Stimulated activated CD4-positive, alpha-beta T cell treated with anti-CD3 and anti-CD28 coated beads, Interleukin-12 subunit alpha, Interleukin-12 subunit beta, amount 100 ng/mL, for 48 hours (primary cell): ENCODE results near the gene DUSP6.
"Not testable (repeated sequence)": the region's sequence is repeated elsewhere in the genome, so short reads cannot be mapped to it uniquely, and the experiment has no call there.

Source experiments
- DNase-seq, 3 donors: peaks; one replicate each; pipeline ENCODE4 v3.0.0-alpha.2; 2020; ENCODE audit warnings: low read depth in 2 of 3, low spot score in 1 of 3

DUSP6 gene

DNA sequence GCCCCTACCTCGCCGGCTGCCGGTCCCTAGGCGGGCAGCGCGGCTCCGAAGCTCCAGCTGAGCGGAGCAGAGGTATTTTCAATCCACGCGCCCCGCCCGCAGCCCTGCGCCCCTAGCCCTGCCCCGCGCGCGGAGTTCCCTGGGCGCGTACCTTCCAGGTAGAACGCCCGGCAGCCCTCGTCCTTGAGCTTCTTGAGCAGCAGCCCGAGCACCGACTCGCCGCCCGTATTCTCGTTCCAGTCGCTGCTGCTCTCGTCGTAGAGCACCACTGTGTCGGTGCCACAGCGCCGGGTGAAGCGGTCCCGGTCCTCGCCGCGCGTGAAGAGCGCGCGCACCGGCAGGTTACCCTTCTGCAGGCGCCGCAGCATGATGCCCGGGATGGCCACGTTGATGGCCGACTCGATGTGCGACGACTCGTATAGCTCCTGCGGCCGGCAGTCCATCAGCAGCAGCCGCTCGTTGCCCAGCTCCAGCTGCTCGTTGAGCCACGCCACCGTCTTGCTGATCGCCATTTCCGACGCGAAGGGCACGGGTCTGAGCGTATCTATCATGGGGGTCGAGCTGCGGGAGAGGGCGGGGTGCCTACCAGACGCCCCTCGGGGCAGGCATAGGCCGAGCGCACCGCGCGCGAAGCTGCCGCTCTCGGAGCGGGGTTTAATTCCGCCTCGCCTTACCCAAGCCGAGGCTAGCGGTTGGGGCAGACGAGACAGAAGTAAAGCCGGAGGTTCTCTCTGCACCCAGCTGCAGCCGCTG lies 636 bp downstream of the DUSP6 start:
- DNase-seq: peak in 1 of 3 donors; percentile 26

- DNase-seq: no peak
Observed at GRCh38 chr12:89350630-89351488, 1.4 kb downstream of the DUSP6 start.

- no peak for DNase-seq
Observed at GRCh38 chr12:89350260-89350629, 2.1 kb downstream of the DUSP6 start.

- DNase-seq: no peak
Observed at GRCh38 chr12:89349814-89350213, 2.5 kb downstream of the DUSP6 start.

DNA sequence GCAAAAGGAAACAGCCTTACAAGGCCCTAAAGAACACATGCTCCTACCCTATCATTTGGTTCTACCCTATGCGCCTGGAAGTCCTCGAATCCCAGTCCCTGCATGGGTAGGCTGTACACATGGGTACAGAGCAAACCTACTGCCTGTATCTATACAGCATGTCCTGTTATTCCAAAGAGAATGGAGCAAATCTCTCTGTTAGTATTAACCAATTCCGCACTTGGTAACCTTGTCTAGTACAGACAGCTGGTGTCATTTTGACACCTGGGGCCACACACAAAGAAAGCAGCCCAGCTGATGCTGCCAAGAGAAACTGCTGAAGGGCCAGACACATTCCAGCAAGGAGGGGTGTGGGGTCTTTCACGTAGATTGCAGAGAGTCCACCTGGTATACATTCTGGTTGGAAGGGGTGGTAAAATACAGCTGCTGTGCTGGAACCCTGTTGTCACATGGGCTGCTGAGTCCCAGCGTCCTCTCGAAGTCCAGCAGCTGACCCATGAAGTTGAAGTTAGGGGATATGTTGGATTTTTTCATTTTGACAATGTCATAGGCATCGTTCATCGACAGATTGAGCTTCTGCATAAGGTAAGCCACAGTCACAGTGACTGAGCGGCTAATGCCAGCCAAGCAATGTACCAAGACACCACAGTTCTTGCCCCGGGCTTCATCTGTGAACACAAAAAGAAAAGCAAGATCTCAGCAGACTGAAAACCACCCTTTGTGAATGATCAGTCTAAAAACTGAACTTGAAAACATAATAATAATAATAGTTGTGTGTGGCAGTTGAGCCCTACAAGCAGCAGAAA lies 3.2 kb downstream of the DUSP6 start:
- no peak for DNase-seq

GRCh38 chr12:89347325-89347829 lies 4.9 kb downstream of the DUSP6 start:
- DNase-seq: no peak

- DNase-seq: no peak
Observed at GRCh38 chr12:89346741-89347324, 5.5 kb downstream of the DUSP6 start.

GRCh38 chr12:89345830-89346740 lies 6.2 kb downstream of the DUSP6 start:
- DNase-seq: peak; percentile 6 to 40 (median 37)

- DNase-seq: no peak
Observed at GRCh38 chr12:89345376-89345775, 6.9 kb downstream of the DUSP6 start.

DNA sequence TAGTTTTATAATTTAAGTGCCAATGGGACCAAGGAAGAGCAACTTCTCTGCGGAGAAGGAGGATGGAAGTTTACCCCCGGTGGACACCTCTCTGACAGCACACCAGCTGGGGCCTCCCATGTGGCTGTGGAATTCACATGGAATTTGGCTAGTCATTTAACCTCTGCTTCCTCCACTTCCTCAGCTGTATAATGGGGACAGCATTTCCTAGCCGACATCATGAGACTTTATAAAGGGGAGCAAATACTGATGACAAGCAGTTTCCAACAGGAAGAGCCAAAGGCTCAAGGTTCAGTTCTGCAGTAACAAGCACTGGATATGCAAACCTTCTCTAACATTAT lies 7.5 kb downstream of the DUSP6 start:
- no peak for DNase-seq

DNA sequence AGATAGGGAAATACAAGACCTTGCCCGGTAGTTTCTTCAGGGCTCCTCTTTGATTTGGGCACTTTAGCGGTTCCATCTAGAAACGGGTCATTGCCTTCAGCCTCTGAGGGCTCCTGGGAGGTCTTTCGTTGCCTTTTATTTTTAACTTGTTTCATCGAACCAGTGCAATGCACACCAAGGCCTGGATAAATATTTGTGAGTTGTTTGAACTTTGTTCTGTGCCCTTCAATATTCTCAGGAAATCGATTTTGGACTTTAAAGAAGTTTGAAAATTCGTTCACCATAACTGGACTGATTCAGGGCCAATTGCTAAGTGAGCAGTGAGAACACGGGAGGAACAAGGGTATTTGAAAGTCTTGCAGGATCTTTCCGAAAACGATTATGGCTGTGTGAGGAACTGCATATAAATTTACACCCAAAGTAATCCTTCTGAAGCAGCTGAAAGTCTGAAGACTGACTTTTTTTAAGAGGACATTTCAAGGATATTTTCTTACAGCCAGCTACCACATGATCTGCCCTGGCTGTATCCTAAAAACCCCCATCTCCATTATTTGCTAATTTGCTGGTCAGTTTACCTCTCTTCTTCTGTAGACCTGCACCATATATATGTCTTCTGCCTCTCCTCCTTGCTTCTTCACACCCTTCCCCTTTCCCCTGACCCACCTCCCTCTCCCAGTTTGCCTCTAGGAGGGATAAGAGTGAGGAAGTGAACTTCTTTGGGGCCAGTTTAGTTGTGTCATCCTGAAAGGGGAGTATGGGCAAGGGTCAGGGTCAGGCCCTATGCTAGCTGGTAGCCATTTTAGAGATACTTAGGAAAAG lies 8.0 kb downstream of the DUSP6 start:
- DNase-seq: no peak

DNA sequence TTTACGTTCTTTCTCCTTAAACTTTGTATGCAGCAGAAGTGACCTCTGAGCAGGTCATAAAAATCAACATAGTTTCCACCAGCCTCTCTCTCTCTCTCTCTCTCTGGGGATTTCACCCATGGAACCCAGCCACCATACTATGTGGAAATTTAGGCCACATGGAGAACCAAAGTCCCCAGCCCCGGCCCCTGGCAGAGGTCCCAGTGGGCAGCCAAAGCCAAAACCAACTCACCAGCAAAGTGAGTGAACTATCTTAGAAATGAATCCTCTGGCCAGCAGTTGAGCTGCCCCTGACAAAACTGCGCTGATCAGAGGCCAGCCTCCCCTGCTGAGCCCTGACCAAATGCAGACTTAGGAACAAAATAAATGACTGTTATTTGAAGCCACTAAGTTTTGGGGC lies 9.2 kb downstream of the DUSP6 start:
- no peak for DNase-seq

- no peak for DNase-seq
Observed at GRCh38 chr12:89340861-89341260, 11.4 kb downstream of the DUSP6 start.

DNA sequence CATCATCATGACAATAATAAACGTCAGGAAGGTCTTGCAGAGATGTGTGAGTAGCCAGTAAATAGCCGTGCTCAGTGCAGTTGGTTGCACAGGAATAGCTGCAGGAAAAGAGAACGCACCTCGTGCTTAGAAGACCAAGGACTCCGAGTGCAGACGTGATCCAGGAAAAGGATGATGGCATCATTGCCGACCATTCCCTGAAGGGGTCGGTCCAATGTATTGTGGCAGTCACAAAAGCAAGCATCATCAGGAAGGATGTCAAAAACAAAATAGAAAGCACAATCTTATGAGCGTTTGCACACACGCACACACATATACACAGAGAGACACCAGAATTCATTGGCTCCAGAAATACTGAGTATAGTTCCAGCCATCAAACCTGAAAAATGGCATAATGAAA lies 12.8 kb downstream of the DUSP6 start:
- no peak for DNase-seq

- not testable (repeated sequence) for DNase-seq
Observed at GRCh38 chr12:89337136-89337535, 15.2 kb downstream of the DUSP6 start.

DNA sequence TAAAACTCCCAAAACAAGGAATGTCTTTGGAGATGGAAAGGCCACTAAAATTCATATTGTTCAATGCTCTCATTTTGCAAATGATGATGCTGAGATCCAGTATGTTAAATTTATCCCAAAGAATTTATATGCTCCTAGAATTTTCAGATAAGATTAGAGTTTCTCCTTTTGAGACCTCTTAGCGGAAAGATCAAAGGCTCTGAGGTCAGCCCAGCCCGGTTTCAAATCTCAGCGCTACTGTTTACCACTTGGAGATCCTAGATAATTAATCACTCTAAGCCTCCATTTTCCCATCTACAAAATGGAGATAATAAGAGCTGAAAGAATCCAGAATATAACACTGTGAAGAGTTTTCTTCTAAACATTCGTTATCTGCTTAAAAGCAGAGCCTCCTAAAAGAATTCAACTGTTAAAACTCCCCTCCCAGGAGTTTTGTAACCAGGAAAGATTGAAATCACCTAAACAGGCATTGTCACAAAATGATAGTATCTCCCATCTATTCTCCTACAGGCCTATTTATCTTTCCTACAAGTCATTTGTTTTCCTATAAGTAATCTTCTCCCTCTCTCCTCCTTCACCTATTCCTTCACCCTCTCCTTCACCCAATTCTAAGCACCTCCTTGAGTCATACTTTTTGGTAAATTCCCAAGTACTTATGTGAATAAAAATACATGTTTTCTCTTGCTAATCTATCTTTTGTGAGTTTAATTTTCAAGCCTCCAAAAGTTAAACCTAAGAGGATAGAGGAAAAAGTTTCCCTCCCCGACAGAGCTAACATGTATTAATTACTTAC lies 16.7 kb downstream of the DUSP6 start:
- no peak for DNase-seq

DNA sequence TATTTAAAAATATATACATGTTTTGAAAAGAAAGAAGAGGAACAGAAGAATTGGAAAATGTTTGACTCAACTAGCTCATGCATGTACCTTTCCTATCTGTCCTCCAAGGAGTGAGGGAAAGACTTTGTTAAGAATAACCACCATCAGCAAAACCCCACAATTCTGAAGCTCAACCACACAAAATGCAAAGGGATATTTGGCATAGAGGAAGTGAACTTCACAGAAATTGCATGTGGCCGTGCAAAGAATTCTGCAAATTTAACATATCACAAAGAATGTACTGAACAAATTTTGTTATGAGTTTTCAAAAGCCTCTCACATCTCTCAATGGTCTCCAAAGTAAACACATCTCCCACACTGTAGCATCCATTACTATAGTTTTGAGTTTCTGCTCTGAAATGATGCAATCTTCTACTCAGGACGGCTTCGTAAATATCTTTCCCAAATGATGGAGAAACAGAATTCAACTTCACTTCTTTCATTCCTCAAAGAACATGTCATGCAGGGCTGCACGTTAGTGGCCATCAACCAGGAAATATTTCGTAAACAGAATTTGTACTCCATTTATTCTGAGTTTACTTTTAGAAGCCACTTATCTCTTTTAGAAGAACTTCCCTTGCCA lies 17.6 kb downstream of the DUSP6 start:
- DNase-seq: no peak
